H54 (cell line): Measurements from ENCODE around the gene NDUFS2.
A peak's percentile ranks its signal among the peaks of the same experiment; 100 is the strongest.
"Not testable (repeated sequence)": the region's sequence is repeated elsewhere in the genome, so short reads cannot be mapped to it uniquely, and the experiment has no call there.

Experiments
- DNase-seq: peaks from one replicate; pipeline ENCODE4 v3.0.0; 2011; ENCODE audit warnings: low spot score, mixed read lengths; ENCODE audit not compliant: insufficient read length
- FAIRE-seq: peaks from 3 replicates; lab custom pipeline; 2011; peaks lifted over from hg19 to GRCh38; lab: Jason Lieb, UNC
- POLR2A ChIP-seq: IDR thresholded peaks from 2 replicates; pipeline ENCODE4 v1.6.1; 2011; ENCODE audit warnings: low read depth, mild to moderate bottlenecking, low read length

NDUFS2 gene

GRCh38 chr1:161225178-161225533 lies 23.0 kb downstream of the NDUFS2 start:
- no peak for DNase-seq
- no peak for FAIRE-seq
- TF ChIP-seq POLR2A = no peak

- DNase-seq (peak; percentile 86), FAIRE-seq (peak; percentile 41)
Measured at GRCh38 chr1:161225534-161226319, 23.6 kb downstream of the NDUFS2 start, which contains the start of gene TOMM40L. Gene TOMM40L (plus strand): TSS chr1:161226060. CDS start chr1:161226490, 430 bp downstream.

GRCh38 chr1:161226320-161226711 lies 24.1 kb downstream of the NDUFS2 start:
- no peak for TF ChIP-seq POLR2A
- FAIRE-seq (no peak), DNase-seq (no peak)

More at GRCh38 chr1:161225534-161226319, 23.6 kb downstream of the NDUFS2 start, which contains the start of gene TOMM40L:
- peak; percentile 53 for TF ChIP-seq POLR2A

- no peak for DNase-seq
- no peak for TF ChIP-seq POLR2A
- no peak for FAIRE-seq
Measured at GRCh38 chr1:161226759-161227158, 24.6 kb downstream of the NDUFS2 start.

- TF ChIP-seq POLR2A = no peak
- FAIRE-seq = no peak
- peak; percentile 66 for DNase-seq
Measured at GRCh38 chr1:161227196-161227871, 25.2 kb downstream of the NDUFS2 start.

GRCh38 chr1:161228032-161228431 lies 25.9 kb downstream of the NDUFS2 start:
- TF ChIP-seq POLR2A = no peak
- FAIRE-seq (no peak), DNase-seq (no peak)

GRCh38 chr1:161229896-161230295 lies 27.7 kb downstream of the NDUFS2 start:
- no peak for FAIRE-seq
- TF ChIP-seq POLR2A = no peak
- no peak for DNase-seq

- FAIRE-seq (no peak), DNase-seq (no peak)
- TF ChIP-seq POLR2A = no peak
Measured at GRCh38 chr1:161230762-161231161, 28.6 kb downstream of the NDUFS2 start.

- DNase-seq (no peak), FAIRE-seq (no peak)
- TF ChIP-seq POLR2A = no peak
Measured at GRCh38 chr1:161233102-161233501, 30.9 kb downstream of the NDUFS2 start.

- DNase-seq = no peak
- FAIRE-seq = no peak
- TF ChIP-seq POLR2A = no peak
Measured at GRCh38 chr1:161235957-161236775, 34.0 kb downstream of the NDUFS2 start.

- DNase-seq (no peak), FAIRE-seq (no peak)
- TF ChIP-seq POLR2A = no peak
Measured at GRCh38 chr1:161238039-161238473, 35.9 kb downstream of the NDUFS2 start, which contains the start of gene NR1I3. Gene NR1I3 (minus strand): TSS chr1:161238203. CDS start chr1:161236565, 1,638 bp downstream.

GRCh38 chr1:161241682-161242081 lies 39.5 kb downstream of the NDUFS2 start:
- no peak for TF ChIP-seq POLR2A
- no peak for DNase-seq
- no peak for FAIRE-seq

GRCh38 chr1:161242313-161242712 lies 40.1 kb downstream of the NDUFS2 start:
- DNase-seq (no peak), FAIRE-seq (no peak)
- TF ChIP-seq POLR2A = no peak

GRCh38 chr1:161244888-161245287 lies 42.7 kb downstream of the NDUFS2 start:
- no peak for TF ChIP-seq POLR2A
- FAIRE-seq = no peak
- DNase-seq = no peak

- not testable (repeated sequence) for DNase-seq, FAIRE-seq
Measured at GRCh38 chr1:161250100-161250499, 47.9 kb downstream of the NDUFS2 start.
